GM21723 (cell line): ENCODE results near the gene PLEKHA6.
"Not testable (repeated sequence)": the region's sequence is repeated elsewhere in the genome, so short reads cannot be mapped to it uniquely, and the experiment has no call there.

ENCODE experiments used
- ATAC-seq: cut with Tn5 transposase; IDR thresholded peaks from one replicate; pipeline ENCODE4 v1.9.1; 2021; ENCODE audit warnings: mild to moderate bottlenecking, moderate library complexity; ENCODE audit not compliant: unreplicated experiment

Gene PLEKHA6

GRCh38 chr1:204314893-204315658 is 44.7 kb downstream of the PLEKHA6 start:
- no peak for ATAC-seq

- ATAC-seq = no peak
These were observed 45.4 kb downstream of the PLEKHA6 start for GRCh38 chr1:204314171-204314892.

- no peak for ATAC-seq
These were observed 46.1 kb downstream of the PLEKHA6 start for GRCh38 chr1:204313675-204314074.

- not testable (repeated sequence) for ATAC-seq
These were observed 48.8 kb downstream of the PLEKHA6 start for GRCh38 chr1:204310970-204311369.

- ATAC-seq = no peak
These were observed 51.6 kb downstream of the PLEKHA6 start for GRCh38 chr1:204308023-204308628.

GRCh38 chr1:204307334-204307883 is 52.3 kb downstream of the PLEKHA6 start:
- ATAC-seq = no peak

GRCh38 chr1:204306076-204306475 is 53.7 kb downstream of the PLEKHA6 start:
- no peak for ATAC-seq

GRCh38 chr1:204304067-204304466 is 55.7 kb downstream of the PLEKHA6 start:
- no peak for ATAC-seq

GRCh38 chr1:204302769-204303168 is 57.0 kb downstream of the PLEKHA6 start:
- no peak for ATAC-seq

GRCh38 chr1:204301171-204301957 is 58.4 kb downstream of the PLEKHA6 start:
- no peak for ATAC-seq

GRCh38 chr1:204299814-204300365 is 59.8 kb downstream of the PLEKHA6 start:
- no peak for ATAC-seq

GRCh38 chr1:204296431-204296988 is 63.2 kb downstream of the PLEKHA6 start:
- ATAC-seq = no peak

- ATAC-seq = no peak
These were observed 64.1 kb downstream of the PLEKHA6 start for GRCh38 chr1:204295671-204296070.

GRCh38 chr1:204294357-204294756 is 65.4 kb downstream of the PLEKHA6 start:
- no peak for ATAC-seq

- no peak for ATAC-seq
These were observed 66.0 kb downstream of the PLEKHA6 start for GRCh38 chr1:204293605-204294337.

- ATAC-seq = no peak
These were observed 67.0 kb downstream of the PLEKHA6 start for GRCh38 chr1:204292740-204293139.

- ATAC-seq = no peak
These were observed 70.4 kb downstream of the PLEKHA6 start for GRCh38 chr1:204289280-204289679.

- ATAC-seq = no peak
These were observed 71.6 kb downstream of the PLEKHA6 start for GRCh38 chr1:204288021-204288588.

GRCh38 chr1:204287466-204287891 is 72.2 kb downstream of the PLEKHA6 start:
- no peak for ATAC-seq
